PC-9 (cell line): ENCODE results near the gene CRABP2.

ENCODE experiments used
- CTCF ChIP-seq: fragments of 200-600 bp; sonication (generic); conservative IDR thresholded peaks from 2 replicates; pipeline ENCODE4 v1.6.1; 2017; ENCODE audit warnings: mixed run types, antibody characterized with exemption, mild to moderate bottlenecking, moderate library complexity
- EZH2 ChIP-seq: fragments of 200-600 bp; sonication (generic); IDR thresholded peaks from 2 replicates; pipeline ENCODE4 v1.8.0; 2017; ENCODE audit warnings: antibody characterized with exemption, low read depth

DNA sequence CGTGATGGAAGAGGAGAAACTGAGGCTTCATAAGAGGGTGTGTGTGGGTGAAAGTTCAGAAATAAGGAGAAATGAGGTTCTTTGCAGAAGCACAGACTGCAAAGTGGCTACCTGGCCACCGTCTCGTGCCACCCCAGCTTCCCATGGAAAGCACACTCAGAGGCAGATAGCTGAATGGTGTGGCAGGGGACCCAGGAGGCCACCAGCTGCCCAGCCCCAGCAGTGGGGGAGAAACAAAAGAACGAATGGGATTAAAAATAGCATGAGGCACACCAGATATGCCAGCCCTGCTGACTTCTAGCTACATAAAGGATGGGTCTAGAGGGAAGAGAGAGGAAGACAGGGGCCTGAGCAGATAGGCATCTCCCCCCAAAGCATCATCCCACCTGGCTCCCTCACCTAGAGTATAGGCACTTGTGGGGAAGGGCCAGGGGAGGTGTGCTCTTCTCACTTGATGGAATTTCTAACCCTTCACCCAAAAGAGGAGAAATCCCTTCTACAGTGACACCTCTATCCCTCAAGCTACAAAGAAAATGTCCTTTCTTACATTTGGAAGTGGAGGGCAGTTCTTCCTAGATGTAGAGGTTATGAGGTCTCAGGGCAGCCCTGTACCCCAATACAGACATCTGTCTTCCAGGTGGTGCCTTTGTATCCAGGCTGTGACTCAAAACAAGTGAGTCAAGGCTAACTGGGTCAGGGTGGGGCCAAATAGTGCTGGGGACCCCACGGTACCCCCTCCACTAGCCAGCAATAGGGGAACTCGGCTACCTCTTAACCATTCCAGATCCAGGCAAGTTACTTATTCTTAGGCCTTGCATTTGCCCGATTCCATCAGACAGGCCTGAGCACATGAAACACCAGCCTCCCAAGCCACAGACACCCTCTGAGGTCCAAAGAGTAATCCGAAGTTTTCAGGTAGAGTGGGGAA is 42.6 kb upstream of the CRABP2 start:
- TF ChIP-seq CTCF (no peak), EZH2 (no peak)
